ENCODE results near the gene ANKZF1.
"Not testable (repeated sequence)": the region's sequence is repeated elsewhere in the genome, so short reads cannot be mapped to it uniquely, and the experiment has no call there.

The ANKZF1 gene

GRCh38 chr2:219254590-219255201 lies 25.1 kb downstream of the ANKZF1 start:
- no peak for DNase-seq (ENCODE audit: low spot score)

GRCh38 chr2:219258942-219259341 lies 29.3 kb downstream of the ANKZF1 start:
- not testable (repeated sequence) for DNase-seq (ENCODE audit: low spot score)

- DNase-seq (ENCODE audit: low spot score), result no peak
These were observed 31.6 kb downstream of the ANKZF1 start for GRCh38 chr2:219261024-219261855.

GRCh38 chr2:219266232-219266631 lies 36.6 kb downstream of the ANKZF1 start:
- DNase-seq (ENCODE audit: low spot score), result no peak

GRCh38 chr2:219266886-219267285 lies 37.3 kb downstream of the ANKZF1 start:
- no peak for DNase-seq (ENCODE audit: low spot score)

GRCh38 chr2:219268294-219268693 lies 38.7 kb downstream of the ANKZF1 start:
- DNase-seq (ENCODE audit: low spot score), result no peak

- DNase-seq (ENCODE audit: low spot score), result no peak
These were observed 39.9 kb downstream of the ANKZF1 start for GRCh38 chr2:219269362-219270054.

GRCh38 chr2:219270055-219270372 lies 40.4 kb downstream of the ANKZF1 start:
- no peak for DNase-seq (ENCODE audit: low spot score)

- no peak for DNase-seq (ENCODE audit: low spot score)
These were observed 41.4 kb downstream of the ANKZF1 start for GRCh38 chr2:219271021-219271420.

- no peak for DNase-seq (ENCODE audit: low spot score)
These were observed 42.8 kb downstream of the ANKZF1 start for GRCh38 chr2:219272356-219272755.

- no peak for DNase-seq (ENCODE audit: low spot score)
These were observed 43.4 kb downstream of the ANKZF1 start for GRCh38 chr2:219272995-219273394.

- DNase-seq (ENCODE audit: low spot score), result no peak
These were observed 44.3 kb downstream of the ANKZF1 start for GRCh38 chr2:219273937-219274336.

- no peak for DNase-seq (ENCODE audit: low spot score)
These were observed 44.8 kb downstream of the ANKZF1 start for GRCh38 chr2:219274361-219274921.

- DNase-seq (ENCODE audit: low spot score), result peak; percentile 88
These were observed 48.4 kb downstream of the ANKZF1 start for GRCh38 chr2:219277703-219278654.

GRCh38 chr2:219278655-219279150 lies 49.1 kb downstream of the ANKZF1 start:
- no peak for DNase-seq (ENCODE audit: low spot score)

- peak; percentile 98 for DNase-seq (ENCODE audit: low spot score)
These were observed 49.7 kb downstream of the ANKZF1 start, which contains the start of gene DNAJB2 for GRCh38 chr2:219279151-219279915. DNAJB2 (plus strand) TSS chr2:219279366; CDS start chr2:219279834, 468 bp downstream.

- DNase-seq (ENCODE audit: low spot score), result no peak
These were observed 50.4 kb downstream of the ANKZF1 start for GRCh38 chr2:219279916-219280516.

GRCh38 chr2:219280651-219281050 lies 51.0 kb downstream of the ANKZF1 start:
- DNase-seq (ENCODE audit: low spot score), result no peak

- no peak for DNase-seq (ENCODE audit: low spot score)
These were observed 52.0 kb downstream of the ANKZF1 start for GRCh38 chr2:219281588-219281987.

GRCh38 chr2:219282375-219282774 lies 52.8 kb downstream of the ANKZF1 start:
- peak; percentile 85 for DNase-seq (ENCODE audit: low spot score)
